Caco-2 (cell line): ENCODE measurements around the gene FAHD1. TPM values are rescaled to one million over a fixed set of nuclear protein-coding genes. Genes with fewer than 3 reads are reported as not detected.

Experiments used
- BruUV-seq: library from RNA; stranded (reverse); fragments of 400-500 nt; replicated peaks from 2 replicates; lab custom pipeline; 2021; lab: Mats Ljungman, UMichigan
- CTCF ChIA-PET: fragments of 300-600 bp; sonication (Branson Sonifier 250); formaldehyde crosslinking; loops from one replicate; lab custom pipeline; 2022; ENCODE audit warnings: antibody characterized with exemption; lab: Charles Lee
- POLR2A ChIA-PET: fragments of 300-600 bp; sonication (Branson Sonifier 250); formaldehyde crosslinking; loops from one replicate; lab custom pipeline; 2022; ENCODE audit warnings: antibody characterized with exemption; lab: Charles Lee
- DNase-seq, 2 experiments: peaks; one replicate each; pipeline versions ENCODE4 v3.0.0 to v3.0.0-alpha.2; 2020 to 2022
- H3K27me3 ChIP-seq: replicated peaks from 2 replicates; pipeline ENCODE4 v1.6.0; 2011; ENCODE audit warnings: low read length; ENCODE audit not compliant: control insufficient read depth, insufficient read depth
- H3K36me3 ChIP-seq: 2 replicates; pipeline ENCODE4 v1.5.1; 2011; ENCODE audit warnings: low read length; ENCODE audit not compliant: control insufficient read depth, insufficient read depth
- H3K4me1 ChIP-seq: fragments of 250-450 bp; sonication (Bioruptor Pico); 2 replicates; pipeline ENCODE4 v1.5.1; 2020; ENCODE audit warnings: mild to moderate bottlenecking
- H3K4me3 ChIP-seq: 2 replicates; pipeline ENCODE4 v1.5.1; 2011; ENCODE audit warnings: low read depth, mild to moderate bottlenecking, control low read depth, low read length
- H3K9me3 ChIP-seq: fragments of 250-450 bp; sonication (Bioruptor Pico); 2 replicates; pipeline ENCODE4 v1.5.1; 2020; ENCODE audit warnings: mild to moderate bottlenecking, moderate library complexity
- H3K27ac Mint-ChIP-seq: one replicate; pipeline ENCODE4 v1.8.0; 2022; ENCODE audit warnings: mixed read lengths; ENCODE audit not compliant: unreplicated experiment
- H3K27me3 Mint-ChIP-seq: one replicate; pipeline ENCODE4 v1.8.0; 2022; ENCODE audit warnings: mixed read lengths; ENCODE audit not compliant: insufficient read depth, unreplicated experiment
- H3K36me3 Mint-ChIP-seq: one replicate; pipeline ENCODE4 v1.8.0; 2022; ENCODE audit warnings: mild to moderate bottlenecking, mixed read lengths; ENCODE audit not compliant: insufficient read depth, unreplicated experiment
- H3K4me1 Mint-ChIP-seq: one replicate; pipeline ENCODE4 v1.8.0; 2022; ENCODE audit warnings: low read depth, mixed read lengths; ENCODE audit not compliant: unreplicated experiment
- H3K4me3 Mint-ChIP-seq: one replicate; pipeline ENCODE4 v1.8.0; 2022; ENCODE audit warnings: mild to moderate bottlenecking, moderate library complexity, mixed read lengths; ENCODE audit not compliant: unreplicated experiment
- H3K9me3 Mint-ChIP-seq: one replicate; pipeline ENCODE4 v1.8.0; 2022; ENCODE audit warnings: mixed read lengths; ENCODE audit not compliant: unreplicated experiment
- intact Hi-C: fragments of 100-400 bp; cut with micrococcal nuclease; formaldehyde crosslinking; loops from one replicate; pipeline ENCODE4 v1.10.0; 2022; ENCODE audit not compliant: unreplicated experiment
- total RNA-seq: library from RNA; stranded (reverse); gene quantifications from 2 replicates; pipeline ENCODE4 v1.2.3, GENCODE V29; 2022
- TF ChIP-seq, protein P1 (sequence below), 2 experiments: fragments of 200-600 bp in 1 of 2; IDR thresholded peaks; 1 replicate in 1 of 2; 2 replicates in 1 of 2; pipeline versions ENCODE4 v1.5.1 to v1.8.0; 2011 to 2022; ENCODE audit warnings: antibody characterized with exemption in 1 of 2, control low read depth in 1 of 2, inconsistent platforms in 1 of 2, low read depth in 1 of 2, low read length in 1 of 2, mild to moderate bottlenecking in 1 of 2, moderate library complexity in 1 of 2; ENCODE audit not compliant: insufficient read depth in 1 of 2, severe bottlenecking in 1 of 2, unreplicated experiment in 1 of 2

Gene FAHD1
- total RNA-seq, 1 experiment from 2014 or later = 16.5 TPM

DNA sequence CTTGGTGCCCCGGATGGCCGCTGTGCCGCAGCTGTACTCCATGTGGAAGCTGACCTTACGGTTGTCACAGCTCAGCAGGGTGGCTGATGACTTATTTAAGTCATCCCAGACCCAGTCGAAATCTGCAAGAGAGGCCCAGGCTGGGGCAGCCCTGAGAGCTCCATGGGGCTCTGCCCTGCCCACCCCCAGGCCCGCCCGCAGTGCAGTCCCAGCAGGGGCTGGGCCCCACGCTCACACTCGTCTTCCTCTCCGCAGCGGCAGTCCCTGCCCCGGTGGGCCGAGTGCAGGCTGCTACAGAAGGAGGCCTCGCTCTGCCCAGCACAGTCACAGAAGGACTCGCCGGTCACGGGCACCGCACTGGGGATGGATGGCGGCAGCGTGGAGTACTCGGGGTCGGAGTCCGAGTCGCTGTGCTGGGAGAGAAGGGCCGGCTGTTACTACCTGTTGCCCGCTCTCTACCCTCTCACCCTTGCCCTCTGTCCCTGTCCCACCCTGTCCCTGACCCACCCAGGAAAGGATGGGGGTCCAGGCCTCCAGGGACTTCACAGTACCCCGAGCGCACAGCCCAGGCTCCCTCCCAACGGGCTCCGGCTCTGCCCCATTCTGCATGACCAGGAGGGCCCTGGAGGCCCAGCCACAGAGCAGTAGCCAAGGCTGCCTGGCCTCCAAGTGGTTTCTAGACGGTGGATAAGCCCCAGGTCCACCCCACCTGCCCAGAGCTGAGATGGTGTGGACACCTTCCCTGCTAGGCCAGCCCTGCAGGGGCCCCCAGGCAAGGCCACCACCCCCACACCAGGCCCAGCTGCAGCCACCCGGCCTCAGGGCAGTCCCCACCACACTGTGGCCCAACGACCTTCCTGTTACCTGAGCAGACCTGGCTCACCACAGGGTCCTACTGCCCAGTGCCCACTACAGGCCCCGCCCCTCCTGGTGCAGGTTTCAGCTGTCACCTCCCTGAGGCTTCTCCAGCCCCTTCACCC lies 48.5 kb upstream of the FAHD1 start:
- Mint-ChIP-seq H3K4me3 (peak overlapping the region; percentile 54), H3K4me1 (peaks cover 8% of the 10 kb centered on the region), H3K36me3 (peaks cover 84% of the 10 kb centered on the region), H3K27ac (peak overlapping the region; percentile 48), H3K27me3 (no peaks in the 10 kb centered on the region), H3K9me3 (no peaks in the 10 kb centered on the region)
- Histone ChIP-seq H3K9me3 (no peaks in the 10 kb centered on the region), H3K36me3 (no peaks in the 10 kb centered on the region), H3K4me1 (peaks cover 15% of the 10 kb centered on the region), H3K4me3 (no peak overlapping the region), H3K27me3 (no peaks in the 10 kb centered on the region)
- intact Hi-C loops = no loop called here
- ChIA-PET CTCF (no interaction called here), POLR2A (no interaction called here)
- TF ChIP-seq, protein P1, sequence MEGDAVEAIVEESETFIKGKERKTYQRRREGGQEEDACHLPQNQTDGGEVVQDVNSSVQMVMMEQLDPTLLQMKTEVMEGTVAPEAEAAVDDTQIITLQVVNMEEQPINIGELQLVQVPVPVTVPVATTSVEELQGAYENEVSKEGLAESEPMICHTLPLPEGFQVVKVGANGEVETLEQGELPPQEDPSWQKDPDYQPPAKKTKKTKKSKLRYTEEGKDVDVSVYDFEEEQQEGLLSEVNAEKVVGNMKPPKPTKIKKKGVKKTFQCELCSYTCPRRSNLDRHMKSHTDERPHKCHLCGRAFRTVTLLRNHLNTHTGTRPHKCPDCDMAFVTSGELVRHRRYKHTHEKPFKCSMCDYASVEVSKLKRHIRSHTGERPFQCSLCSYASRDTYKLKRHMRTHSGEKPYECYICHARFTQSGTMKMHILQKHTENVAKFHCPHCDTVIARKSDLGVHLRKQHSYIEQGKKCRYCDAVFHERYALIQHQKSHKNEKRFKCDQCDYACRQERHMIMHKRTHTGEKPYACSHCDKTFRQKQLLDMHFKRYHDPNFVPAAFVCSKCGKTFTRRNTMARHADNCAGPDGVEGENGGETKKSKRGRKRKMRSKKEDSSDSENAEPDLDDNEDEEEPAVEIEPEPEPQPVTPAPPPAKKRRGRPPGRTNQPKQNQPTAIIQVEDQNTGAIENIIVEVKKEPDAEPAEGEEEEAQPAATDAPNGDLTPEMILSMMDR (IDR thresholded peaks at IDR 0.05; ENCODE audit: insufficient read depth in 1 of 2, low read depth in 1 of 2, low read length in 1 of 2, severe bottlenecking in 1 of 2, unreplicated experiment in 1 of 2) = no peak
- no TSS peak for BruUV-seq
- DNase-seq = no peak

- intact Hi-C loops = no loop called here
- peak overlapping the region; percentile 54 for H3K4me3 Mint-ChIP-seq
- peaks cover 13% of the 10 kb centered on the region for H3K4me1 ChIP-seq
- no TSS peak for BruUV-seq
- POLR2A ChIA-PET = no interaction called here
- H3K4me1 Mint-ChIP-seq = peaks cover 8% of the 10 kb centered on the region
- DNase-seq = no peak
- peak overlapping the region; percentile 48 for H3K27ac Mint-ChIP-seq
- H3K9me3 Mint-ChIP-seq = no peaks in the 10 kb centered on the region
- CTCF ChIA-PET = no interaction called here
- no peak overlapping the region for H3K4me3 ChIP-seq
- H3K27me3 Mint-ChIP-seq = no peaks in the 10 kb centered on the region
- H3K36me3 Mint-ChIP-seq = peaks cover 84% of the 10 kb centered on the region
- TF ChIP-seq, protein P1 (IDR thresholded peaks at IDR 0.05; ENCODE audit: insufficient read depth in 1 of 2, low read depth in 1 of 2, low read length in 1 of 2, severe bottlenecking in 1 of 2, unreplicated experiment in 1 of 2) = no peak
- no peaks in the 10 kb centered on the region for H3K36me3 ChIP-seq
- no peaks in the 10 kb centered on the region for H3K27me3 ChIP-seq
- H3K9me3 ChIP-seq = no peaks in the 10 kb centered on the region
Measured at GRCh38 chr16:1779234-1779701, 47.7 kb upstream of the FAHD1 start.

DNA sequence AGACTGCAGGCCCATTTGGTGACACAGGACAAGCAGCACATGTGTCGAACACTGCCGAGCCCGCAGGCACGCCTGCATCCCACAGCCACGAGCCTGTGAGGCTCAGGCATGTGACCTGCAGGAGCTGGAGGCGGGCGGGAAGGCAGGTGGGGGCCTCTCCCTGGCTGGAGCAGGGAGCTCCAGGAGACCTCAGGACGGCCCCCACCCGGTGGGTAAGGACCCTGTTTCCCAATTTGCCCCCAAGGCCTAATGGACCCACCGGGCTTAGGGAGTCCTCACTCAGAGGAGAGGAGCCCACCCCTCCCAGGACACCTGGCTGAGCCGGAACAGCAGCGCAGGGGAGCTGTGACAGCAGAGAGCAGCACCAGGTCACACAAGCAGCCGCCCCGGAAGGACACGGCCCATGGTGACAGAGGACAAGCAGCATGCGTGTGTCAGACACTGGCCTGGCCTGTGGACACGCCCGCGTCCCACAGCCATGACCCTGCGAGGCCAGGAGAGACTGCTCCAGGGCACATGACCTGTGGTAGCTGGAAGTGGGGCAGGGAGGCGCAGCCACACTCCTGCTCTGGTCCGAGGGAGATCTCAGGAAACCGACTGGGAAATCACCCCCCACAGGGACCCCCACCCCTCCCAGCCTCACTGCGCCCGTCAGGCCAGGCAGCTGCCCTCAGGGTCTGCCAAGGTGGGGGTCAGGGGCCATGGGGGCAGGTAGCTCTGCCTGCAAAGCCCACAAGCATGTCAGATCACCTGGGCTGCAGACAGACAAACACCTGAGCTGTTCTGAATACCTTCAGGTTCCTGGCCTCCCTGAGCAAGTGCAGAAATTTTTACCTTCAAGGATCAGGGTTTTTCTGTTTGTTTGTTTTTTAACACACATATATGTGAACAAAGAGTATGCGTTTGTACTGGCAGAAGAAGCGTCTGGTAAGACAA lies 47.0 kb upstream of the FAHD1 start:
- intact Hi-C loops = loop anchor here (5.0 kb wide), 1 partner anchor 42 kb away; no protein-coding TSS in a partner anchor
- H3K9me3 ChIP-seq = no peaks in the 10 kb centered on the region
- H3K27me3 ChIP-seq = no peaks in the 10 kb centered on the region
- TF ChIP-seq, protein P1 (IDR thresholded peaks at IDR 0.05; ENCODE audit: insufficient read depth in 1 of 2, low read depth in 1 of 2, low read length in 1 of 2, severe bottlenecking in 1 of 2, unreplicated experiment in 1 of 2) = no peak
- H3K9me3 Mint-ChIP-seq = no peaks in the 10 kb centered on the region
- H3K4me1 Mint-ChIP-seq = peaks cover 8% of the 10 kb centered on the region
- H3K4me3 Mint-ChIP-seq = peak overlapping the region; percentile 86
- POLR2A ChIA-PET = no interaction called here
- no peak for DNase-seq
- H3K27ac Mint-ChIP-seq = peak overlapping the region; percentile 81
- no TSS peak for BruUV-seq
- H3K36me3 ChIP-seq = 0 out of 2 replicates have a peak, but pooled peaks cover under 1% of the 10 kb centered on the region
- CTCF ChIA-PET = no interaction called here
- H3K36me3 Mint-ChIP-seq = peaks cover 83% of the 10 kb centered on the region
- H3K4me1 ChIP-seq = peaks cover 7% of the 10 kb centered on the region
- H3K27me3 Mint-ChIP-seq = no peaks in the 10 kb centered on the region
- no peak overlapping the region for H3K4me3 ChIP-seq
